HG02884 (cell line): ENCODE measurements around the gene PNMA8C.
"Not testable (repeated sequence)": the region's sequence is repeated elsewhere in the genome, so short reads cannot be mapped to it uniquely, and the experiment has no call there.

Source experiments
- ATAC-seq: cut with Tn5 transposase; IDR thresholded peaks from one replicate; pipeline ENCODE4 v1.9.1; 2021; ENCODE audit warnings: mild to moderate bottlenecking, moderate library complexity; ENCODE audit not compliant: unreplicated experiment

Gene PNMA8C

DNA sequence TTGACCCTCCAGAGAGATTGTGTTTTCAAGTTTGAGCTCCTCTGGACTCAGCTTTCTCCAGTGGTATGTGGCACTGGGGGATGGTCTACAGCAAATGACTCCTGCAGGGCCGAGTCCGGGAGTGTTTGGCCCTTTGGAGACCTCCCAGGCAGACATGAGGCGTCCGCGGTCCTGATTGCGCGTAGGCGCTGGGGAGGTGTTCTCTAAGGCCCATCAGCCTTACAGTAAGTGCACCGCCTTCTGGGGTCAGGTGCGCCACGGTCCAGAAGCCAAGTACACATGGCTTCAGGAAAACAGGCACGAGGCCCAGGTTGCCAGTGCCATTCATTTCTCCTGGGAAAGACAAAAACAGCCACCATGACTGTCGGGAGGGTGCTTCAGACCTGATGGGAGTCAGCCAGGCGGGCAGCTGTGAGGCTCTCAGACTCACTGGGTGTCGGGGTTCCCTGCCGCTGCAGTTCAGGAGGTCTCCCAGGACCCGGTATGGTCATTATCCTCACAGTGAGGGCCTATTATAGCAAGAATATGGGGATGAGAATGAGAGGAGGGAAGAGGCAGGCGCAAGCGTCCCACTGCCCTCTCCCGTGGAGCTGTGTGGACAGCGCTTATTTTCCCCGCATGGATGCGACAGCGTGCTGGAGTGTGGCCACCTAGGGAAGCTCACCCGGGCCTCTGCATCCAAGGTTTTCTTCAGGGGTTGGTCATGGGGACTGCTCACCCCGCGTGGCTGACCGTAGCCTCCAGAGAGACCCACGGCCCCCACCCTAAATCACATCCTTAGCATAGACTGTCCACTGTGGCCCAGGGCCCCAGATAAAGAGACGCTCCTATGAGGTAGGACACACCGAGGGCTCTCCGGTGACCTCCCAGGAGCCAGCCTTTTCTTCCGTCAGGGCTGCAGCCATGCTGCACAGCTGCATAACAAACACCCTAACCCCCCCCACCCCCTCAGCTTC is 37.2 kb downstream of the PNMA8C start:
- no peak for ATAC-seq

DNA sequence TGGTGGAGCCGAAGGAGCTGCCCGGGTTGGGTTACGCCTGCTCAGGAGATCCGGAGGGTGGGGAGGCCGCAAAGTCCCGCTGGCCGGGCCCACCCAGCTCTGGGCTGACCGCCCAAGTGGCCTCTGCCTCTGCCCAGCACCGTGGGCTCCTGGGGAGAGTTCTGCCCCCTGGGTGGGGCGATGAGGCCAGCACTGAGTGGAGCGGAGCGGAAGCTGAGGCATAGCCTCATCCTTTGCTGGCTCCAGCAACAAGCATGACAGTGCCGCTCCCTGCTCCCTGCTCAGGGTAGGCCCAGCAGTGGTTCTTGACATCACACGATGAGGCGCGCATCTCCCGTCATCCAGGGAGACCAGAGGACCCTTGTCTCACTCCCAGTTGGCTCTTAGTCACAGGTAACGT is 37.9 kb downstream of the PNMA8C start:
- ATAC-seq, result no peak

DNA sequence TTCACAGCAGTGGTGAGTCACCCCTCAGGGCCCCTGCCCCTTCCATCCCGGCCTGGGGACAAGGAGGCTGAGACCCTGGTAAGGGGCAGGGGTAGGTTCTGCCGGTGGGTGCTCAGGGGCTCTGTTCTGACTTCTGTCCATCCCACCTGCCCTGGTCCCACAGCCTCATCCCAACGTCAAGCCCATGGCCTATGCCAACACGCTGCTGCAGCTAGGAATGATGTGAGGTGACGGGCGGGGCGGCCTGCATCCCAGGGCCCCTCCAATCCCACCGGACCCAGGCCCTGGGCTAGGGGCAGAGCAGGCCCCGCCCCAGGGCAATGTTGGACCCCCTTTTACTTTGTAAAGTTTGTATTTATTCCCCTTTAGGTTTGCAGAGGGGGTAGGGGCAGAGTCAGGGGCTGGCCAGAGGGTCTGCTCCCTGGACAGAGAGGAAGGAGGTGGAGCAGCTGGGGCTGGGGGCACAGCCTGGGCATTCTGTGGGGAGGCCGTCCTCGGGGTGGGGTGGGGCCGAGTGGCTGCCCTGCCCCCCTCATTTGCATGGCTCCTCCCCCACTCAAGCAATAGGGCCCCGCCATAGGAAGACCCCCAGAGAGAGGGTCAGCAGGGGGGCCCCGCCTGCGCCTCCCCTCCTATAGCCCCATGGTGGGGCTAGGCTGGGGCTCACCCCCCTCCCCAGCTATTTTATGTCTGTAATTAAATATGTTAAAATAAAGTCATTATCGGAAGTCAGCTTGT is 38.4 kb downstream of the PNMA8C start:
- no peak for ATAC-seq

DNA sequence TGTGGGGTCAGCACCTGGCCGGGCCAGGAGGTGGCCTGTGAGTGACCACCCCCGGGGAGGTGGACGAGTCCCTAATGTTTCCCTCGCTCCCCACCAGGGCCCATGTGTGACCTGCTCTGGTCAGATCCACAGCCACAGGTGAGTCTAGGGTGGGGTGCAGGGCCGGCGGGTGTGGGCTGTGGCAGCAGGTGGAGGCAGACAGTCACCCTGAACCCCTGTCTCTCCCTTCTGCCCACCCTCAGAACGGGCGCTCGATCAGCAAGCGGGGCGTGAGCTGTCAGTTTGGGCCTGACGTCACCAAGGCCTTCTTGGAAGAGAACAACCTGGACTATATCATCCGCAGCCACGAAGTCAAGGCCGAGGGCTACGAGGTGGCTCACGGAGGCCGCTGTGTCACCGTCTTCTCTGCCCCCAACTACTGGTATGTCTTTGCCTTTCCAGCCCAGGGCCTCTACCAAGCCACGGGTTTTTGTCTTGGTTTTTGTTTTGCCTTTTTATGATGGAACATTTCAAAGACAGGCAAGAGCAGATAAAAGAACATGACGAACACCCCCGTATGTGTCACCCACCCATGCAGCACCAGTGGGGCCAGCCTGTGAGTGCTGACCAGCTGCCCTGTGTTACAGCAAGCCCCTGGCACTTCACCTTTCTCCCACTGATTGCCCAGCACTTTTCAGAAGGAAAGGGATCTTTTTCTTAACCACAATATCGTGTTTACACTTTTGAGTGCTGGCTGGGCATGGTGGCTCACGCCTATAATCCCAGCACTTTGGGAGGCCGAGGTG is 40.2 kb downstream of the PNMA8C start:
- no peak for ATAC-seq

DNA sequence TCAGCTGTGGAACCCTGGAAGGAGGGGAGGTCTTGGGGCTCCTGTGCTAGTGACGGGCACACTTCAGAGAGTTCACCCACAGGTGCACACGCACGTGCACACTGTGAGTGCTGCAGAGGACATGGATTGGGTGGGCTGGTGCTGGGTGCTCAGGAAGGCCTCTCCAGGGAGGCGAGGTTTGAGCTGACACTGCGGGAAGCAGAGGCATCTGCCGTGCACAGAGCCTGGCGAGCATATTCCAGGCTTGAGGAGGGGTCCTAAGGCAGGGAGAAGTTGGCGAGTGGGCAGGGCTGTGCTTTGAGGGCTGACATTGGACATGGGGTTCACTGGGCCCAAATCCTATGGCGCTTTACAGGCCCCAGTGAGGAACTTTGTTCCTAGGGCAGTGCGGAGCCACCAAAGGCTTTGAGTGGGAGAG is 41.0 kb downstream of the PNMA8C start:
- ATAC-seq, result no peak

DNA sequence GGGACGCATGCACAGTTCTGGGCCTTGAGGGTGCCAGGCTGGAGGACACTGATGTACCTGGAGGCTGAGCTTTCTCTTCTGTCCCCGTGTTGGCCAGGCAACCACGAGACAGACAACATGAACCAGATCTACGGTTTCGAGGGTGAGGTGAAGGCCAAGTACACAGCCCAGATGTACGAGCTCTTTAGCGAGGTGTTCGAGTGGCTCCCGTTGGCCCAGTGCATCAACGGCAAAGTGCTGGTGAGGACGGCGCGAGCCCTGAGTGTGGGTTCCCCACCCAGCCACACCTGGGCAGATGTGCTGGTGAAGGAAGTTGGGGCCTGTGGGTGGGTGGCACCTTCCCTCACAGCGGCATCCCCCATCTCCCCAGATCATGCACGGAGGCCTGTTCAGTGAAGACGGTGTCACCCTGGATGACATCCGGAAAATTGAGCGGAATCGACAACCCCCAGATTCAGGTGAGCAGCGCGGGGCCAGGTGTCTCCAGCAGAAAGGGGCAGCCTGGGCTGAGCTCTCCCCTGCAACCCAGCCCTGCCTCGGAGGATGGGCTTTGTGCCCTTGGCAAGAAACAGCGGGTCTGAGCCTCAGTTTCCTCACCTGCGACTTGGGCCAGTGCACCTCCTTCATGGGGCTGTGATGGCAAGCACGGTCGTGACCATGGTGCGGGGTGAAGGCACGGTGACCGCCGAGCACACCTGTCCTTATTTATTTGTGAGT is 41.6 kb downstream of the PNMA8C start:
- no peak for ATAC-seq

DNA sequence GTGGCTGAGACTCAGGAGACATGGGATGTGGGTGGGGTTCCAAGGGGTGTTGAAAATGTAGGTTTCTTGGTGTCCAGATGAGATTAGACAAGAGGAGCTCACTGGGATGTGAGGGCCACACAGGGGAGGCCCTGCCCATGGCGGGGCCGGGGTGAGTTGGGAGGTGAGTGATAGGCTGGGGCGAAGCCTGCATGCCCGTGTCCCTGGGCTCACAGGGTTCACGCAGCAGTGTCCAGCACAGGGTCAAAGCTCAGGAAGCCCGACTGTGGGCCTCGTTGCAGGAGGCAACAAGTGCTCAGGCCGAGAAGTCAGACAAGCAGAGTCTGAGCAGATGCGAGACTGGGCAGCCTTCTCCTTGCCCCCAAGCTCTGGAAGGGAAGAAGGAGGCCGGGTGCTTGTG is 42.6 kb downstream of the PNMA8C start:
- ATAC-seq, result no peak

DNA sequence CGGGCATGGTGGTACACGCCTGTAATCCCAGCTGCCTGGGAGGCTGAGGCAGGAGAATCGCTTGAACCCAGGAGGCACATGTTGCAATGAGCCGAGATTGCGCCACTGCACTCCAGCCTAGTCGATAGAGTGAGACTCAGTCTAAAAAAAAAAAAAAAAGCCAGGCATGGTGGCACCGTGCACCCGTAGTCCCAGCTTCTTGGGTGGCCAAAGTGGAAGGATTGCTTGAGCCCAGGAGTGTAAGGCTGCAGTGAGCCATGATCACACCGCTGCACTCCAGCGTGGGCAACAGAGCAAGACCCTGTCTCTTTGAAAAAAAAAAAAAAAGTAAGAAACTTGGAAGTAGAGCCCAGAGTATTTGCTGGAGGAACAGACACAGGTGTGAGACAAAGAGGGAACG is 43.1 kb downstream of the PNMA8C start:
- ATAC-seq, result no peak

DNA sequence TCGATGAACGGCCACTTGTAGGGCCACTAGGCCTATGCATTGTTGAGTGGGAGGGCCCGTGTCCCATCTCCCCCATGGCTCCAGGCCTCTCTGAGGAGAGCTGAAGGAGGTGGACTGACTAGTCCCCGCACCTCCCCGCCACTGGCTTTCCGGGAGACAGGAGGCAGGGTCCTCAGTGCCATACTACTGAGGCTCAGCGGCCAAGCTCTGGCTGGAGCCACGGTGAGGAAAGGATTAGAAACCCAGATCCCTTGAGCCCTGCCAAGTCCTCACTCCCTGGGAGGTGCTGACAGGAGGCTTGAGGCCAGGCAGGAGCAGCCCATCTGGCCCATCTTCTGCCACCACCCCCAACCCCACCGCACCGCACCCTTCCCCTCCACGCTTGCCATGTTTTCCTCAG is 44.3 kb downstream of the PNMA8C start:
- no peak for ATAC-seq

DNA sequence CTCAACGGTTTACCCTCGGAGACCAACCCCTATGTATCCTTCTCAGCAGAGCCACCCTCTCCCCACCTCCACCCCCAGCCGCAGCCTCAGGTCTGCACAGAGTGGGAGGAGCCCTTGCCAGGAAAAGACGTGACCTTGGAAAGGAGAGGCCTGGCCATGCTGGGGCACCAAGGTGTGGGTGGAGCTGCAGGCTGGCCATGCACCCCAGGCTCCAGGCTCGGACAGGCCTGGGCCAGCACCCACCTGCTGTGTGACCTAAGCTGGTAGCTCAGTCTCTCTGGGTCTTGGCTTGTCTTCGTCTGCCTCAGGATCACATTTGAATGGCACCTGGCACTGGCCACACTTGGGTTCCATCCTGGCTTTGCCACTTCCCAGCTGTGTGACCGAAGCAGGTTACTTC is 44.9 kb downstream of the PNMA8C start:
- no peak for ATAC-seq

DNA sequence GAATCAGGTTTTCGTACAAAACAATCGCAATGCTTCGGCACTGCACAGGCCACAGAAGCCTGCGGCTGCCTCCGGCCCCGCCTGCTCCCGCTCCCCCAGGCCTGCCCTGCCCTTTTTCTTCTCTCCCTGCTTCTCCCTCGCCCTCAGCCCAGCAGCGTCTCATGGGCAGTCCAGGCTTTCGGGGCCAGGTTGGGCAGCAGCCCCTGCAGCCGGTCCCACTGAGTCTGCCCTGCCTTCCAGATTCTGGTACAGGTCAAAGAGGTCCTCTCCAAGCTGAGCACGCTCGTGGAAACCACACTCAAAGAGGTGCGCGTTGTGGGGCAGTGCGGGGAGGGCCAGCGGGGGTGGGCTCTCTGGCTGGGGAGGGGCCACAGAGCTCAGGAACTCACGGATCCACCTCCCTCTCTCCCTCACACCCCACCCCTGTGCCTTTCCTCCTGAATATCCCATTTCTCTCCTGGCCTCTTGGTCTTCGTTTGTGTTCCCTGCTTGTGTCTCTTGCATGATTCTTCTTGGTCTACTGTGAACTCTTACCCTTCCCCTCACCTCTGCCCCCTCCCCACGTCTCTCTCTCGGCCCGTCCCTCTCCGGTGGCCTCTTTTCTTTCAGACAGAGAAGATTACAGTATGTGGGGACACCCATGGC is 45.4 kb downstream of the PNMA8C start:
- ATAC-seq, result no peak

DNA sequence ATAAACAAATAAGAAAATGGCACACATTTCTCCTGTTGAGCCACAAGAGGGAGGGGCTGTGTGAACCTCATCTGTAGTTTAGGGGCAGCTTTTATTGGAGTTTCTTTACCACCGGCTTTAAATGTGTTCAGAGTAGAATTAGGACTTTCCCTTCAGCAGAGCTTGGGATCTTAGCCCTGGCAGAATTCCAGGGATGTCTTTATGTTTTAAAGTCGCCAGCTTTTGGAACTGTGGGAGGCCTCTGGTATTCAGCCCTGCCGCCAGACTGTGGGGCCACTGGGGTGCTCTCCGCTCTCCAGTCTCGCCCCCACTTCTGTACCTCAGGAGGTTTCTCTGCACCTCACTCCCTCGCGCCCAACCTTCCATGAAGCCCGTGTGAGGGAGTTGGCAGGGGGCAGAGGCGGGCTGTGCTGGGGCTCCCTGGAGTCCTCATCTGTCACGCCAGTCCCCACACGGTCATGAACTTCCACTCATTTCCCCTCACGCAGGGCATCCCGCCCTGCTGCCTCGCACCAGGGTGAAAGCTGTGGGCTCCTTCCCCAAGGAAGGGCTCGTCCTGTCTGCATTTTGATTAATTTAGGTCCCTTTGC is 46.9 kb downstream of the PNMA8C start:
- ATAC-seq, result no peak

DNA sequence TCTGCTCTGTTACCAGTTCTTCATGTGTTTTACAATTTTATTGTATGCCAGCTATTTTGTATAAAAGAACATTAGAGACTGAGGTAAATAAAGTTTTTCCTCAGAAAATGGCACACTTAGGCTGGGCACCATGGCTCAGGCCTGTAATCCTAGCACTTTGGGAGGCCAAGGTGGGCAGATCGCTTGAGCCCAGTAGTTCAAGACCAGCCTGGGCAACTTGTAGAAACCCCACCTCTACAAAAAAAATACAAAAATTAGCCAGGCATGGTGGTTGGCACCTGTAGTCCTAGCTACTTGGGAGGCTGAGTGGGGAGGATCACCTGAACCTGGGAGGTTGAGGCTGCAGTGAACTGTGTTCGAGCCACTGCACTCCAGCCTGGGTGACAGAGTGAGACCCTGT is 47.4 kb downstream of the PNMA8C start:
- no peak for ATAC-seq

DNA sequence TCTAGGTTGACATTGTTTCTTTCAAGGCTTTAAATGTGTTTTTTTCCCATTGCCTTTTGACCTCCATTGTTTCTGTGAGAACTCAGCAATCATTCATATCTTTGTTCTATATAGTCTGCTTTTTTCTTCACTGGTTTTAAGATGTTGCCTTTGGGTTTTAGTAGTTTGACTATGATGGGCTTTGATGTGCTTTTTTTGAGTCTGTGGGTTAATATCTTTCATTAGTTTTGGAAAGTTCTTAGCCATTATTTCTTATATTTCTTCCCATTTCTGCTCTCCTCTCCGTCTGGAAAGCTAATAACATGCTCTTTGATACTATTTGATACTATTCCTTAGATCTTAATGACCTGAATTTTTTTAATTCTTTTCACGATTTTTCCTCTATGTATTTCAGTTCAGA is 48.0 kb downstream of the PNMA8C start:
- ATAC-seq, result no peak

DNA sequence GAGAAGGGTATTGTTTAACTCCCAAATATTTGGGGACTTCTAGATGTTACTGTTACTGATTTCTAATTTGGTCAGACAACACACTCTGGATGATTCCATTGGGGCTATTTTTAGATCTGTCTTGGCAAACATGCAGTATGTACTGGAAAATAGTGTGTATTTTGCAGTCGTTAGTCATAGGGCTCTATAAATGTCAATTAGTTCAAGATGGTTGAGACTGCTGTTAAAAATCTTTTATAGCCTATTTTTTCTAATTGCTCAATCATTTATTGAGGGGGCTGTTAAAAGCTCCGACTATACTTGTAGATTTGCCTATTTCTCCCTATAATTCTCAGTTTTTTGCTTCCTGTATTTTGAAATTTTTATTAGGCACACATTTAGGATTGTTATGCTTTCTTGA is 50.5 kb downstream of the PNMA8C start:
- no peak for ATAC-seq

DNA sequence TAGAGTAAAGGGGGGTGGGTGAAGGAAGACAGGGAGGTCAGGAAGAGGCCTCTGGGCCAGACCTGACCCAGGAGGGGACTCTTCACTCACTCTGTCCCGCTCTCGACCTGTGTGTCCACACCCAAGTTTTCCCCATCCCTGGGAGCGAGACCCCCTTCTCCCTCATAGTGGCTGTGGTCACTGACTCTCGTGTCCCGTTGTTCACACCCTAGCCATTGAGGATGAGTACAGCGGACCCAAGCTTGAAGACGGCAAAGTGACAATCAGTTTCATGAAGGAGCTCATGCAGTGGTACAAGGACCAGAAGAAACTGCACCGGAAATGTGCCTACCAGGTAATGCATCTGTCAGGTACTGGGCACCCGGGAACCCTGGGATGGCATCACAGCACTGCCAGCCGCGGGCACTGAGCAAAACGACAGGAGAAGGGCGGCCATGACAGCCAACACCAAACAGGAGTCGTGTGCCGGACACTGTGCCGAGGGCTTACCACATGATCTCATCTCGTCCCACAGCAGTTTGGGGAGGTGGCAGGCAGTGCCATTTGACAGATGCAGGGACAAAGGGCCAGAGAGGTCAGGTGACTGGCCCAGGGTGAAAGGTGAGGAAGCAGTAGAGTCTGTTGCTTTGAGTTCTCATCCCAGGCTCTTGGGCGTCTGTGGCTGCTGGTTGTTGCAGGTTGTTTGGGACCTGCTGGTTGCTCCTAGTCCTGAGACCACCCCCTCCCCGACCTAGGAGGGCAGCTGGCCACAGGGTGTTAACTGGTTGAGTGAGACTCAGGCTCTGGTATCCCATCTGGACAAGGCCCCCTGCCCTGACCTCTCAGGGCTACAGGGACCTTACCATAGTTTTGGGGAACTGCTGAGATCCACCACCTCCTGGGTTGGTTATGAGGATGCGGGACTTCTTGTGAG is 52.2 kb downstream of the PNMA8C start:
- no peak for ATAC-seq

DNA sequence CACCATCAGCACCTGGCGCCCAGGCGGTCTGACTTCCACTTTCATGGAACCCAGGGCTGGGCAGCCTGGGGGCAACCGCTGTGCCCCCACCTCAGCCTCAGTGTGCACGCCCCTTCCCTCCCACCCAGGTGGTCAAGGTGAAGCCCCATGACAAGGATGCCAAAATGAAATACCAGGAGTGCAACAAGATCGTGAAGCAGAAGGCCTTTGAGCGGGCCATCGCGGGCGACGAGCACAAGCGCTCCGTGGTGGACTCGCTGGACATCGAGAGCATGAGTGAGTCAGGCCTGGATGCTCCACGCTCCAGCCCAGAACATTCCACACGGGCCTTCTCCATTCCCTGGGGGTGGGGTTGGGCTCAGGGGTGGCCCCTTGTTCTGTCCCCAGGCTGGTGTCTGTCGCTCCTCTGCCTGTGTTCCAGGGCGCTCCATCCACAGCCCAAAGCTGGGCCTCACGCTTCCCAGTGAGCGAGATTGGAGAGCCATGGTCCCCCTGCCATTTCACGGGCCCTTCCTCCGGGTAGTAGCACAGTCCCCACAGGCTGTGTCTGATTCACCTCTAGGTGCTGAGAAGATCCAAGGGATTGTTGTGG is 53.2 kb downstream of the PNMA8C start:
- ATAC-seq, result not testable (repeated sequence)
